HG03354 (cell line): ENCODE results near the gene PCDHA6.
"Not testable (repeated sequence)": the region's sequence is repeated elsewhere in the genome, so short reads cannot be mapped to it uniquely, and the experiment has no call there.

ENCODE experiments used
- ATAC-seq: cut with Tn5 transposase; IDR thresholded peaks from one replicate; pipeline ENCODE4 v1.9.1; 2021; ENCODE audit warnings: mild to moderate bottlenecking; ENCODE audit not compliant: unreplicated experiment, poor library complexity, severe bottlenecking

PCDHA6 gene

GRCh38 chr5:140827704-140828361 is at the start of gene PCDHA6:
PCDHA6 (plus strand) TSS chr5:140827960; CDS start chr5:140828092, 132 bp downstream.
- ATAC-seq: no peak

GRCh38 chr5:140780512-140780911 is 47.2 kb upstream of the PCDHA6 start:
- ATAC-seq: no peak

GRCh38 chr5:140785905-140786686 is 41.7 kb upstream of the PCDHA6 start, which contains the start of gene PCDHA1:
PCDHA1 (plus strand) TSS chr5:140786140.
- ATAC-seq: no peak

GRCh38 chr5:140787422-140787821 is 40.3 kb upstream of the PCDHA6 start:
- ATAC-seq: not testable (repeated sequence)

GRCh38 chr5:140787849-140788504 is 39.8 kb upstream of the PCDHA6 start:
- ATAC-seq: not testable (repeated sequence)

GRCh38 chr5:140791089-140791488 is 36.7 kb upstream of the PCDHA6 start:
- no peak for ATAC-seq

- no peak for ATAC-seq
These were observed 33.0 kb upstream of the PCDHA6 start, which contains the start of gene PCDHA2 for GRCh38 chr5:140794595-140795258. PCDHA2 (plus strand) TSS chr5:140794852.

GRCh38 chr5:140795259-140795641 is 32.5 kb upstream of the PCDHA6 start:
- no peak for ATAC-seq

GRCh38 chr5:140796072-140796717 is 31.6 kb upstream of the PCDHA6 start:
- not testable (repeated sequence) for ATAC-seq

GRCh38 chr5:140796718-140797095 is 31.1 kb upstream of the PCDHA6 start:
- ATAC-seq: no peak

- no peak for ATAC-seq
These were observed 26.8 kb upstream of the PCDHA6 start, which contains the start of gene PCDHA3 for GRCh38 chr5:140800816-140801493. PCDHA3 (plus strand) TSS chr5:140801057.

- ATAC-seq: no peak
These were observed 26.3 kb upstream of the PCDHA6 start for GRCh38 chr5:140801494-140801841.

GRCh38 chr5:140802381-140802780 is 25.4 kb upstream of the PCDHA6 start:
- not testable (repeated sequence) for ATAC-seq

- no peak for ATAC-seq
These were observed 24.9 kb upstream of the PCDHA6 start for GRCh38 chr5:140802781-140803271.

- ATAC-seq: no peak
These were observed 20.7 kb upstream of the PCDHA6 start, which contains the start of gene PCDHA4 for GRCh38 chr5:140806834-140807775. PCDHA4 (plus strand) TSS chr5:140807068.

- not testable (repeated sequence) for ATAC-seq
These were observed 19.4 kb upstream of the PCDHA6 start for GRCh38 chr5:140808241-140808888.

- ATAC-seq: no peak
These were observed 18.9 kb upstream of the PCDHA6 start for GRCh38 chr5:140808889-140809291.
